ENCODE measurements around the gene KIF12. TPM values are rescaled to one million over a fixed set of nuclear protein-coding genes. Genes with fewer than 3 reads are reported as not detected.

Gene KIF12
- total and polyA plus RNA-seq, 2 of the 13 experiments (the other 11 are each of a cell fraction or from before 2014, with no cell fraction given): 1.8 to 12.5 TPM

GRCh38 chr9:114059047-114059803 is 39.9 kb downstream of the KIF12 start (continued):
- TF ChIP-seq PBX3 (CRISPR knock-in tag; IDR thresholded peaks at IDR 0.05; ENCODE audit: borderline replicate concordance) (no peak), ELF1 (CRISPR knock-in tag; IDR thresholded peaks at IDR 0.05) (no peak), PBX2 (CRISPR knock-in tag; IDR thresholded peaks at IDR 0.05) (no peak), TBX2 (CRISPR knock-in tag; IDR thresholded peaks at IDR 0.05; ENCODE audit: borderline replicate concordance) (peak; percentile 9; the same call in 1 of the 2 replicates), DNMT3B (CRISPR knock-in tag; conservative IDR thresholded peaks at IDR 0.05) (no peak), ZNF83 (CRISPR knock-in tag; IDR thresholded peaks at IDR 0.05; ENCODE audit: borderline replicate concordance) (no peak), ZNF792 (CRISPR knock-in tag; IDR thresholded peaks at IDR 0.05) (no peak), KLF11 (CRISPR knock-in tag; IDR thresholded peaks at IDR 0.05) (no peak), U2AF1 (optimal IDR thresholded peaks at IDR 0.05; ENCODE audit: low read depth, low read length) (no peak), GABPB1 (CRISPR knock-in tag; IDR thresholded peaks at IDR 0.05) (peak; percentile 22), ZC3H4 (CRISPR knock-in tag; IDR thresholded peaks at IDR 0.05; ENCODE audit: borderline replicate concordance) (peak; percentile 45), NFKB2 (CRISPR knock-in tag; IDR thresholded peaks at IDR 0.05; ENCODE audit: borderline replicate concordance) (no peak), PLRG1 (conservative IDR thresholded peaks at IDR 0.05) (no peak), ZNF484 (CRISPR knock-in tag; IDR thresholded peaks at IDR 0.05; ENCODE audit: borderline replicate concordance, low read depth) (0 out of 2 replicates have a peak, but pooled peaks have one; percentile 44), ZMYM3 (CRISPR knock-in tag; IDR thresholded peaks at IDR 0.05) (no peak), ZNF496 (CRISPR knock-in tag; IDR thresholded peaks at IDR 0.05; ENCODE audit: insufficient replicate concordance) (no peak), ZNF563 (CRISPR knock-in tag; IDR thresholded peaks at IDR 0.05) (no peak), ZNF503 (CRISPR knock-in tag; IDR thresholded peaks at IDR 0.05) (no peak), ZHX2 (IDR thresholded peaks at IDR 0.05; ENCODE audit: low read depth) (no peak), ZHX2 (CRISPR knock-in tag; IDR thresholded peaks at IDR 0.05; ENCODE audit: borderline replicate concordance) (no peak), ZNF138 (CRISPR knock-in tag; IDR thresholded peaks at IDR 0.05; ENCODE audit: low read depth) (no peak)
